Activated CD4-positive, alpha-beta T cell treated with anti-CD3 and anti-CD28 coated beads for 24 hours (primary cell): Measurements from ENCODE around the gene SNTG2.
"Not testable (repeated sequence)": the region's sequence is repeated elsewhere in the genome, so short reads cannot be mapped to it uniquely, and the experiment has no call there.

Experiments used
- DNase-seq, 2 donors: peaks; one replicate each; pipeline ENCODE4 v3.0.0-alpha.2; 2020; ENCODE audit warnings: low read depth in 2 of 2

SNTG2 gene

DNA sequence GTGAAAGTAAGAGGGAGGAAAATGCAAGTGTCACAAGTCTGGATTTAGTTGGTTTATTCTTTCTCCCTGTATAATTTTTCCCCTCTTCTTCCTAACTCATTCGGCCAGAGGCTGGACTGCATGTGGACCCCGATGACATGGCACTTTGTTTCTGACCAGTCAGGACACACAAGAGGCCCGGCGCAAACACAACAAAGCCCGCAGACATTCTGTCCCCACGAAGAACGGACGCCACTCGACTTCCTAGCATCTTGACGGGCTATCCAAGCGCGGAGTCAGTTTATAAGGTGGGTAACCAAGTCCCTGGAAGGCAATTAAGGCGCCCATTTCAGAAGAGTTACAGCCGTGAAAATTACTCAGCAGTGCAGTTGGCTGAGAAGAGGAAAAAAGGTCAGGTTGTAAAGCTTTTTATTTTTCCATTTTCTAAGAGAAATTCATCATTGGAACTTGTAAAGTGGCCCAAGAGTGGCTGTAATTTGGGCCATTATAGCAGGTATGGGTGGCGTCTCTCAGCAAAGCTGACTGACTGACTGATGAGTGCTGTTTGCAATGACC is 462.6 kb downstream of the SNTG2 start, which contains the start of gene TPO:
TSS of gene TPO (plus strand) at position 308 of the 555 bp plus-strand sequence. CDS start 946 bp downstream, outside the sequence.
- no peak for DNase-seq

DNA sequence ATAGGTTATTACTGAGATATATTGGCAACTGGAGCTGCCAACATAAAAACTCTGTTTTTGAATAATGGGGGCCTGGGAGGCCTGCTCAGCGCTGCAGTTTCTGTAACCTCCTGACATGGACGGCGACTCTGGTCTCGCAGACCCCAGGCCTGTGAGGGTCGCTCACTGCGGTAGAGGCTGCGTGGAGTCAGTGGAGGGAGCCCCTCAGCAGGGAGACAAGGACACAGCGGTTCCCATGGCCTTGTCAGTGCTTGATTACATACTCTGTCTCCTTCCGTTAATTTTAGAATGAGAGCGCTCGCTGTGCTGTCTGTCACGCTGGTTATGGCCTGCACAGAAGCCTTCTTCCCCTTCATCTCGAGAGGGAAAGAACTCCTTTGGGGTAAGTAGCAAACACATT is 463.5 kb downstream of the SNTG2 start:
- DNase-seq, result no peak

DNA sequence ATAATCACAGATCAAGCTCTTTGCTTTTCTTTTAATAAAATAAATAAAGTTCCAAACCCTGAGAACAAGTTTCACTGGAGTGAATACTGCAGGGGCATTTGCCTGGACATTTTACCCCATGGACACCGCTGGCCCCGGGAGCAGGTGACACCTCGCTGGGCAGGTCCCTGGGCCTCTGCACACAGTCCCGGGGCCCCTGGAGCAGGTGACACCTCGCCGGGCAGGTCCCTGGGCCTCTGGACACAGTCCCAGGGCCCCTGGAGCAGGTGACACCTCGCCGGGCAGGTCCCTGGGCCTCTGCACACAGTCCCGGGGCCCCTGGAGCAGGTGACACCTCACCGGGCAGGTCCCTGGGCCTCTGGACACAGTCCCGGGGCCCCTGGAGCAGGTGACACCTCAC is 464.3 kb downstream of the SNTG2 start:
- DNase-seq, result not testable (repeated sequence)

DNA sequence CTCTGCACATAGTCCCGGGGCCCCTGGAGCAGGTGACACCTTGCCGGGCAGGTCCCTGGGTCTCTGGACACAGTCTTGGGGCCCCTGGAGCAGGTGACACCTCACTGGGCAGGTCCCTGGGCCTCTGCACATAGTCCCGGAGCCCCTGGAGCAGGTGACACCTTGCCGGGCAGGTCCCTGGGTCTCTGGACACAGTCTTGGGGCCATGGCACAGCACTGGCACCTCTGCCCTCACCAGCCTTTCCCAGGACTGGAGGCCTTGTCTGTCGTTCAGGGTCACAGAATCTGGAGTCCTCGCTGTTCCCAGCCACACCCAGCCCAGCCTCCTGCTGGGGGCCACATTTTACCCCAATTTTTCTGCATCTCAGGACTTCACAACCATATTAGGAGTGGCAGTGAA is 464.9 kb downstream of the SNTG2 start:
- no peak for DNase-seq
